Stimulated activated naive CD8-positive, alpha-beta T cell treated with anti-CD3 and anti-CD28 coated beads, Interleukin-15, Interleukin-2, amounts not matched to agents 100 U/mL and 50 U/mL, for 24 hours (primary cell): ENCODE results near the gene ZNF565.
A peak's percentile ranks its signal among the peaks of the same experiment; 100 is the strongest.
"Not testable (repeated sequence)": the region's sequence is repeated elsewhere in the genome, so short reads cannot be mapped to it uniquely, and the experiment has no call there.

ENCODE experiments used
- ATAC-seq: fragments of 150-1000 bp; cut with Tn5 transposase; one replicate; pipeline ENCODE4 v1.10.0; 2021
- DNase-seq: peaks from one replicate; pipeline ENCODE4 v3.0.0; 2021

ZNF565 gene

GRCh38 chr19:36149673-36150406 lies 64.6 kb downstream of the ZNF565 start:
- ATAC-seq (no peak), DNase-seq (no peak)

- no peak for DNase-seq
- ATAC-seq = no peak
Measured at GRCh38 chr19:36144624-36145023, 69.8 kb downstream of the ZNF565 start.

GRCh38 chr19:36142496-36142895 lies 72.0 kb downstream of the ZNF565 start:
- DNase-seq (no peak), ATAC-seq (no peak)

GRCh38 chr19:36142046-36142445 lies 72.4 kb downstream of the ZNF565 start:
- DNase-seq = no peak
- no peak for ATAC-seq

GRCh38 chr19:36141039-36141927 lies 73.2 kb downstream of the ZNF565 start:
- DNase-seq (peak; percentile 92), ATAC-seq (peak; percentile 70)

GRCh38 chr19:36140304-36141038 lies 74.0 kb downstream of the ZNF565 start:
- ATAC-seq = peak; percentile 20
- peak; percentile 68 for DNase-seq

GRCh38 chr19:36139473-36140303 lies 74.8 kb downstream of the ZNF565 start, which contains the start of gene CAPNS1:
CAPNS1 (plus strand) TSS chr19:36140066; CDS start chr19:36141012, 946 bp downstream.
- DNase-seq = peak; percentile 98
- peak; percentile 85 for ATAC-seq

- DNase-seq (no peak), ATAC-seq (no peak)
Measured at GRCh38 chr19:36139120-36139472, 75.4 kb downstream of the ZNF565 start.

GRCh38 chr19:36136964-36137686 lies 77.3 kb downstream of the ZNF565 start:
- DNase-seq (no peak), ATAC-seq (no peak)

GRCh38 chr19:36134867-36135266 lies 79.6 kb downstream of the ZNF565 start:
- not testable (repeated sequence) for ATAC-seq, DNase-seq
